Effector memory CD4-positive, alpha-beta T cell (primary cell): ENCODE data around the gene SPG7.

ENCODE experiments used
- DNase-seq, 3 donors: peaks; one replicate each; pipeline ENCODE4 v3.0.0-alpha.2; 2020
- H3K27ac ChIP-seq: 2 replicates; pipeline ENCODE4 v1.7.0; 2013; ENCODE audit warnings: mild to moderate bottlenecking, low read length, moderate library complexity; ENCODE audit not compliant: insufficient read depth, poor library complexity, severe bottlenecking
- H3K27me3 ChIP-seq: replicated peaks from 2 replicates; pipeline ENCODE4 v1.7.0; 2013; ENCODE audit warnings: mild to moderate bottlenecking, low read length; ENCODE audit not compliant: insufficient read depth, control insufficient read depth, poor library complexity, severe bottlenecking
- H3K36me3 ChIP-seq: 2 replicates; pipeline ENCODE4 v1.7.0; 2013; ENCODE audit warnings: mild to moderate bottlenecking, low read length, moderate library complexity; ENCODE audit not compliant: control insufficient read depth, insufficient read depth
- H3K4me1 ChIP-seq: 2 replicates; pipeline ENCODE4 v1.7.0; 2013; ENCODE audit warnings: low read length, mild to moderate bottlenecking; ENCODE audit not compliant: control insufficient read depth, insufficient read depth, poor library complexity, severe bottlenecking
- H3K4me3 ChIP-seq: 2 replicates; pipeline ENCODE4 v1.7.0; 2013; ENCODE audit warnings: low read length, low read depth, mild to moderate bottlenecking; ENCODE audit not compliant: insufficient read depth, poor library complexity, severe bottlenecking
- H3K9me3 ChIP-seq: 2 replicates; pipeline ENCODE4 v1.7.0; 2013; ENCODE audit warnings: mild to moderate bottlenecking, low read length, moderate library complexity; ENCODE audit not compliant: control insufficient read depth

SPG7 gene

DNA sequence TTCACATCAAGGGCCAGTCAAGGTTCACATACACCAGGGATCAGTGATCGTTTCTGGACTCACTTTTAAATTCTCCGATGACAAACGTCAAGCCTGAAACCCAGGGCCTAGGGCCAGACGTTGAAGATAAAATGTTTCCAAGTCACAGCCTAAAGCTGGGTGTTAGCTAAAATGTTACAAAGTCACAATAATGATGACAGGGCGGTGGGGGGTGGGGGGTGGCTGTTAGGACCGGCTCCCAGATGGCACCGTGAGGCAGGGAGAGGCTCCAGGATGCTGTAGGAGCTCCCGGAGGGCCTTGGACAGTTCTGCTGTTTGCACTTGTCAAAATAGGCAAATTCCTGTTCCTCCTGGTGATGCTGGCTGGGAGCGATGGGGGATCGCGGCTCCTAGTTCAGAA is 35.9 kb downstream of the SPG7 start:
- peaks cover 45% of the 10 kb centered on the region for H3K36me3 ChIP-seq
- H3K27ac ChIP-seq = no peak overlapping the region
- no peak for DNase-seq
- H3K27me3 ChIP-seq = no peaks in the 10 kb centered on the region
- H3K9me3 ChIP-seq = no peaks in the 10 kb centered on the region
- H3K4me3 ChIP-seq = no peak overlapping the region
- no peaks in the 10 kb centered on the region for H3K4me1 ChIP-seq

DNA sequence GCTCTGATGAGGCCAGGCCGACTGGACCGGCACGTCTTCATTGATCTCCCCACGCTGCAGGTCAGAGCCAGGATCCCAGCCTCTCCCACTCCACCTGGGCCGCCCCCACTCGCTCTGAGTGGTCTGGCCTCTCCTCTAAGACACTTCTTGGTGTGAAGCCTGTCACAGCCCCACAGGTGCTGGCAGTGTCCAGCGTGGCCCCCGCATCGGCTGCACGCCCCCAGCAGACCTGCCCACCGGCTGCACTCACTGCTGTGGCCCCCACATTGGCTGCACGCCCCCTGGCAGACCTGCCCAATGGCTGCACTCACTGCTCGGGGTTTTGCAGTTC is 36.5 kb downstream of the SPG7 start:
- H3K4me1 ChIP-seq = no peaks in the 10 kb centered on the region
- H3K27ac ChIP-seq = no peak overlapping the region
- no peak for DNase-seq
- no peaks in the 10 kb centered on the region for H3K27me3 ChIP-seq
- H3K9me3 ChIP-seq = no peaks in the 10 kb centered on the region
- no peak overlapping the region for H3K4me3 ChIP-seq
- peaks cover 45% of the 10 kb centered on the region for H3K36me3 ChIP-seq

DNA sequence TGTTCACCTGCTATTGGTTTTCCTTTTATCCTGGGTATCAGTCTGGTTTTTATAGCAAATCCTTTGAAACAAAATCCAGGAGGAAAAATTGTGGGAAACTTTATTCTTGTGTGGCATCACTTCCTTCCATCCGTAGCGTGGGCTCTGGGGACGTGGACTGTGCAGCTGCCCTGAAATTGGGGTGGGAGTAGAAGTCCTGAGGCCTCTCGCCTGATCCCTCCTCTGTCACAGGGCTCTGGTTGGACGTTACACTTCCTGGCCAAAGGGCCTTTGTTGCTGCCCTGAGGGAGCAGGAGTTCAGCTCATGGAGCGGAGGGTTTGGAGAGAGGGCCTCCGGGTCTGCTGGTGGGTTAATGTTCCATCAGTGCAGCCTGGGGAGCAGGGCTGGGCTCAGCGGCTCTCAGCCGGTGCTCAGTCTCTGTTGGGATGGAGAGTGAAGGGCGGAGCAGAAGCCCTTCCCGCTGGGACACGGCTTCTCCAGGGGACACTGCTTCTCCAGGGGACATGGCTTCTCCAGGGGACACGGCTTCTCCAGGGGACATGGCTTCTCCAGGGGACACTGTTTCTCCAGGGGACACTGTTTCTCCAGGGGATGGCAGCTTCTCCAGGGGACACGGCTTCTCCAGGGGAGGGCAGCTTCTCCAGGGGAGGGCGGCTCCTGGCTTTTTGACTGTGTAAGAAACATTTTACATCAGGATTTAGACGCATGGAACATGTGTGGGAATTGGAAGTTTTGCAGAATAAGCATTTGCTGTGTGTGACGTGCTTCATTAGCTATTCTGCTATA is 37.0 kb downstream of the SPG7 start:
- peaks cover 45% of the 10 kb centered on the region for H3K36me3 ChIP-seq
- no peaks in the 10 kb centered on the region for H3K27me3 ChIP-seq
- DNase-seq = no peak

DNA sequence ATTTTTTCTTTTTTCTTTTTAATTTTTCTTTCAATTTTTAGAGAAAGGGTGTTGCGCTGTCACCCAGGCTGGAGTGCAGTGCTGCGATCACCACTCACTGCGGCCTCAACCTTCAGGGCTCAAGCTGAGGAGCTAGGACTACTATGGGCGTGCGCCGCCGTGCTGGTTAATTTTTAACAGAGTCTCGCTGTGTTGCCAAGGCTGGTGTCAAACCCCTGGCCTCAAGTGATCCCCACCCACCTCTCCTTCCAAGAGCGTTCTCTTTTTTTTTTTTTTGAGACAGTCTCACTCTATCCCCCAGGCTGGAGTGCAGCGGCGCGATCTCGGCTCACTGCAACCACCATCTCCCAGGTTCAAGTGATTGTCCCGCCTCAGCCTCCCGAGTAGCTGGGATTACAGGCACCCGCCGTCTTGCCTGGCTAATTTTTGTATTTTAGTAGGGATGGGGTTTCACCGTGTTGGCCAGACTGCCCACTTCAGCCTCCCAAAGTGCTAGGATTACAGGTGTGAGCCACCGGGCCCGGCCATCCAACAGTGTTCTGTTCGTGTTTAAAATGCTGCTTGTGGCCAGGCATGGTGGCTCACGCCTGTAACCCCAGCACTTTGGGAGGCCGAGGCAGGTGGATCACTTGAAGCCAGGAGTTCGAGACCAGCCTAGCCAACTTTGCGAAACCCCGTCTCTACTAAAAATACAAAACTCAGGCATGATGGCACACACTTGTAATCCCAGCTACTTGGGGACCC is 37.8 kb downstream of the SPG7 start:
- DNase-seq = no peak
- Histone ChIP-seq H3K27me3 (no peaks in the 10 kb centered on the region), H3K9me3 (no peaks in the 10 kb centered on the region), H3K36me3 (peaks cover 52% of the 10 kb centered on the region), H3K27ac (no peak overlapping the region), H3K4me3 (no peak overlapping the region), H3K4me1 (no peaks in the 10 kb centered on the region)

More for the DNA sequence above, 37.0 kb downstream of the SPG7 start:
- H3K9me3 ChIP-seq = no peaks in the 10 kb centered on the region
- no peaks in the 10 kb centered on the region for H3K4me1 ChIP-seq
- no peak overlapping the region for H3K27ac ChIP-seq
- no peak overlapping the region for H3K4me3 ChIP-seq

DNA sequence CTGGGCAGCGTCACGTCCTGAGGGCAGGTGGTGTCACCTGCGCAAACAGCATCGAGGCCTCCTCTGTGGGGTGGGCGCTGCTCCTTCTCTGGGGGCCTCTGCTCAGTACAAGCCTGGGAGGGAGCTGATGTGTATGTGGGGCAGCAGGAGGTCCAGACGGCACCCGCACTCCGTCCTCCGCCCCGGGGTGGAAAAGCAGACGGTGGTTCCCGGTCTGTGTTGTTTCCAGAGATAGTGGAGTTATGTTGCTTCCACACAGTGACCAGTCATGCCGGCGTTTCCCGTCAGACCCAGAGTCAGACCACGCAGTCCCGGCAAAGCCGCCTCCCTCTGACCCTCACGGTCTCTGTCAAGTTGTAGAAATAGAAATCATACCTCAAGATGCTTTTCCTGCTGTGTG is 38.6 kb downstream of the SPG7 start:
- Histone ChIP-seq H3K4me1 (no peaks in the 10 kb centered on the region), H3K27ac (no peak overlapping the region), H3K4me3 (no peak overlapping the region), H3K27me3 (no peaks in the 10 kb centered on the region), H3K36me3 (peaks cover 55% of the 10 kb centered on the region), H3K9me3 (no peaks in the 10 kb centered on the region)
- DNase-seq = no peak

DNA sequence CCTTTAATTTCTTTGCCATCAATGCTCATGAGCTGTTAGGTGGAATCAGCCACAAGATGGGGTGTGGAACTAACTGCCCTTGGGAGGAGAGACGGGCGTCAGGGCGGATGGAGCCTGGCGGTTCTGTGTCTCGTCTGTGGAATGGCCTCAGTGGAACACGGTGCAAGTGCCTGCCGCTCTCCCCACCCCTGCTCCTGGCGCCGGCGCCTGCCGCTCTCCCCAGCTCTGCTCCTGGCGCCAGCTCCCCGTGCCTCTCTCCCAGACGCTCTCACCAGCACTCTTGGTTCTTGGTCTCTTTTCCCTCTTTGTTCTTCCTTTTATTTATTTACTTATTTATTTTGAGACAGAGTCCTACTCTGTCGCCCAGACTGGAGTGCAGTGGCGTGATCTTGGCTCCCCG is 39.1 kb downstream of the SPG7 start:
- H3K4me3 ChIP-seq = no peak overlapping the region
- H3K9me3 ChIP-seq = no peaks in the 10 kb centered on the region
- no peak overlapping the region for H3K27ac ChIP-seq
- no peaks in the 10 kb centered on the region for H3K27me3 ChIP-seq
- no peak for DNase-seq
- peaks cover 57% of the 10 kb centered on the region for H3K36me3 ChIP-seq
- H3K4me1 ChIP-seq = no peaks in the 10 kb centered on the region

DNA sequence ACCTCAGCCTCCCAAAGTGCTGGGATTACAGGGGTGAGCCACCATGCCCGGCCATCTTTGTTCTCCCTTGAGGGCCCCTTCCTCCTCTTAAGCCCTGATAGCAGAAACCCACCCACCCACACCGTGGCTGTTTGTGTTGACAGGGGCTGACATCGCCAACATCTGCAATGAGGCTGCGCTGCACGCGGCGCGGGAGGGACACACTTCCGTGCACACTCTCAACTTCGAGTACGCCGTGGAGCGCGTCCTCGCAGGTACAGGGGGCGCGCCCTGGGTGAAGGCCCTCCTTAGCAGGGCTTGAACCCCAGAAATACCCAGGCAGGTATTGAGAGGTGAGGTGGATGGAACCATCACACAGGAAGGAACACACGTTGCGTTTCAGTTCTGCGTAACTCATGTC is 39.7 kb downstream of the SPG7 start:
- DNase-seq = no peak
- no peaks in the 10 kb centered on the region for H3K9me3 ChIP-seq
- H3K36me3 ChIP-seq = peaks cover 60% of the 10 kb centered on the region
- no peak overlapping the region for H3K4me3 ChIP-seq
- no peaks in the 10 kb centered on the region for H3K27me3 ChIP-seq
- H3K4me1 ChIP-seq = no peaks in the 10 kb centered on the region
- no peak overlapping the region for H3K27ac ChIP-seq

DNA sequence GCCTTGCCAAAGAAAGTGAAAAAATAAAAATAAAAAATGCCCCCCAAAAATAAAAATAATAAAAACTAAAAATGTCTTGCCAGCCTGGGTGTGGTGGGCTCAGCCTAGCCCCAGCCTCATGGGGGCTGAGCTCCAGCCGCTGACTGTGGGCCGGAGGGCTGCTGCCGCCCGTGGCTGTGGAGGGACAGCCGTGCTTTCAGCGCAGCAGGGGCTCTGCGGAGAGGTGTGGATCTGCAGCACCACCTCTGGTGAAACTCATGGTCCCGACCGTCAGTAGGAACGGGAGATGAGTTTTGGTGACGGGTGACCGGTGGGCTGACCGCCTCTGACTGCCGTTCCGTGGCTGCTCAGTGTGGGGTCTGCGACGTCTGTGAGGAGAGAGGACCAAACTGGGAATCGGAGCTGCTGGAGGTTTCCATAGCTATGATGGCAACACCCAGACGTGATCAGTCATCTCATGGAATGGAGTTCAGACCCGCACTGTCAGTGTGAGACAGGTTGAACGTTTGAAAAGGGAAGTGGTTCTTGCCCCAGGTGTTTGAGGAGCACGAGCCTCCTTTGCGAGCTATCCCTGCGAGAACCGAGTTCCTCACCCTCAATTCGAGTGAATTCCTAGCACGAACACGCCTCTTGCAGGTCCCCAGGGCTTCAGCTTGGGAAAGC is 40.3 kb downstream of the SPG7 start:
- Histone ChIP-seq H3K4me3 (no peak overlapping the region), H3K36me3 (peaks cover 63% of the 10 kb centered on the region), H3K4me1 (no peaks in the 10 kb centered on the region), H3K27me3 (no peaks in the 10 kb centered on the region), H3K27ac (peak overlapping the region; percentile 12), H3K9me3 (no peaks in the 10 kb centered on the region)
- no peak for DNase-seq

DNA sequence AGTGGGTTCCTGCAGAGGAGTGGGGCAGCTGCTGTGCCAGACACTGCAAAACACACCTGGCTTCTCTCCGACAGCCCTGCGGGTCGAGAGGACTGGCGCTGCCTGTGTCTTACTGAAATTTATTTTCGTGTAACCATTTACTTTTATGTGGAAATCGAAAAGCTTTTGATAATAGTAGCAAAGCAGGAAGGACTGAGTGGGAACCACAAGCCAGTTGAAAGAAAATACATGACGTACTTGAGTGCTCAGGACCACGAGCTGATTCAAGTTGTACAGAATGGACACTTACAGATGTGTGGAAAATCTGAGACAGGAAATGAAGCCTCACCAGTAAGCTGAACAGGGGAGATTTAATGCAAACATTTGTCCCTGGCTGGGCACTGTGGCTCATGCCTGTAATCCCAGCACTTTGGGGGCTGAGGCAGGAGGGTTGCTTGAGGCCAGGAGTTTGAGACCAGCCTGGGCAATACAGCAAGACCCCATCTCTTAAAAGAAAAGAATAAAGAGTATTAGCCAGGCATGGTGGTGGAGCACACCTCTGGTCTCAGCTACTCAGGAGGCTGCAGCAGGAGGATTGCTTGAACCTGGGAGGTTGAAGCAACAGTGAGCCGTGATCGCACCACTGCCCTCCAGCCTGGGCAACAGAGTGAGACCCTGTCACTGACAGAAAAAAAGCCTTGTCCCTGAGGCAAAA is 41.0 kb downstream of the SPG7 start:
- Histone ChIP-seq H3K4me3 (no peak overlapping the region), H3K4me1 (no peaks in the 10 kb centered on the region), H3K27ac (peak overlapping the region; percentile 12), H3K36me3 (peaks cover 61% of the 10 kb centered on the region), H3K9me3 (no peaks in the 10 kb centered on the region), H3K27me3 (no peaks in the 10 kb centered on the region)
- DNase-seq = no peak
